H9 (cell line): ENCODE results near the gene ATXN3L. TPM values are rescaled to one million over a fixed set of nuclear protein-coding genes. Genes with fewer than 3 reads are reported as not detected.

Experiments
- DNase-seq: peaks from one replicate; pipeline ENCODE4 v3.0.0-alpha.2; 2017
- H2AFZ ChIP-seq: one replicate; pipeline ENCODE4 v1.6.1; 2013; ENCODE audit warnings: mild to moderate bottlenecking, low read length, control low read depth, moderate library complexity
- H2AK5ac ChIP-seq: 2 replicates; pipeline ENCODE4 v1.6.1; 2013; ENCODE audit warnings: low read length, control low read depth, mixed read lengths; ENCODE audit not compliant: insufficient read length
- H2BK120ac ChIP-seq: one replicate; pipeline ENCODE4 v1.6.1; 2013; ENCODE audit warnings: low read depth, mild to moderate bottlenecking, low read length, control low read depth, inconsistent platforms; ENCODE audit not compliant: poor library complexity, severe bottlenecking
- H2BK12ac ChIP-seq: 2 replicates; pipeline ENCODE4 v1.6.1; 2013; ENCODE audit warnings: low read length, control low read depth, mixed read lengths, low read depth; ENCODE audit not compliant: insufficient read length
- H2BK15ac ChIP-seq: 2 replicates; pipeline ENCODE4 v1.6.1; 2013; ENCODE audit warnings: low read depth, low read length, control low read depth
- H2BK20ac ChIP-seq: one replicate; pipeline ENCODE4 v1.6.1; 2013; ENCODE audit warnings: low read depth, mild to moderate bottlenecking, low read length, control low read depth, inconsistent platforms; ENCODE audit not compliant: poor library complexity, severe bottlenecking
- H2BK5ac ChIP-seq: 2 replicates; pipeline ENCODE4 v1.6.1; 2013; ENCODE audit warnings: low read length, control low read depth, mixed read lengths; ENCODE audit not compliant: insufficient read length
- H3K14ac ChIP-seq: 2 replicates; pipeline ENCODE4 v1.6.1; 2013; ENCODE audit warnings: low read length, control low read depth; ENCODE audit not compliant: insufficient read depth
- H3K18ac ChIP-seq: 2 replicates; pipeline ENCODE4 v1.6.1; 2013; ENCODE audit warnings: low read depth, mild to moderate bottlenecking, mixed read lengths, low read length, control low read depth; ENCODE audit not compliant: insufficient read length
- H3K23ac ChIP-seq: 2 replicates; pipeline ENCODE4 v1.6.1; 2013; ENCODE audit warnings: low read length, control low read depth, mixed read lengths, low read depth; ENCODE audit not compliant: insufficient read length
- H3K23me2 ChIP-seq: 2 replicates; pipeline ENCODE4 v1.6.1; 2013; ENCODE audit warnings: low read depth, mild to moderate bottlenecking, mixed read lengths, low read length, control low read depth; ENCODE audit not compliant: insufficient read length, poor library complexity, severe bottlenecking
- H3K27ac ChIP-seq: 2 replicates; pipeline ENCODE4 v1.5.1; 2013; ENCODE audit warnings: low read length, control low read depth, mixed read lengths, low read depth; ENCODE audit not compliant: insufficient read length
- H3K27me3 ChIP-seq: 2 replicates; pipeline ENCODE4 v1.6.1; 2013; ENCODE audit warnings: low read length, control low read depth, inconsistent platforms; ENCODE audit not compliant: insufficient read depth
- H3K4ac ChIP-seq: 2 replicates; pipeline ENCODE4 v1.6.1; 2013; ENCODE audit warnings: low read depth, mild to moderate bottlenecking, control low read depth, inconsistent platforms, low read length, moderate library complexity
- H3K4me1 ChIP-seq: 2 replicates; pipeline ENCODE4 v1.6.1; 2013; ENCODE audit warnings: low read length, control low read depth, inconsistent platforms; ENCODE audit not compliant: insufficient read depth
- H3K4me2 ChIP-seq: 2 replicates; pipeline ENCODE4 v1.6.1; 2013; ENCODE audit warnings: low read length, control low read depth, mixed read lengths; ENCODE audit not compliant: insufficient read length, insufficient read depth
- H3K56ac ChIP-seq: 2 replicates; pipeline ENCODE4 v1.6.1; 2013; ENCODE audit warnings: low read depth, mild to moderate bottlenecking, mixed read lengths, low read length, control low read depth; ENCODE audit not compliant: insufficient read length
- H3K79me1 ChIP-seq: 2 replicates; pipeline ENCODE4 v1.6.1; 2013; ENCODE audit warnings: low read depth, mild to moderate bottlenecking, moderate library complexity, low read length, control low read depth, inconsistent platforms; ENCODE audit not compliant: insufficient read depth, poor library complexity, severe bottlenecking
- H3K79me2 ChIP-seq: 2 replicates; pipeline ENCODE4 v1.6.1; 2013; ENCODE audit warnings: low read length, control low read depth, inconsistent platforms; ENCODE audit not compliant: insufficient read depth
- H3K9ac ChIP-seq: 2 replicates; pipeline ENCODE4 v1.6.1; 2013; ENCODE audit warnings: low read length, control low read depth, mixed read lengths; ENCODE audit not compliant: insufficient read length; ENCODE audit errors: extremely low read depth
- H3K9me3 ChIP-seq: one replicate; pipeline ENCODE4 v1.6.1; 2013; ENCODE audit warnings: low read depth, low read length, inconsistent platforms; ENCODE audit not compliant: control insufficient read depth
- H3T11ph ChIP-seq: one replicate; pipeline ENCODE4 v1.6.1; 2013; ENCODE audit warnings: mild to moderate bottlenecking, low read length, control low read depth, inconsistent platforms
- H4K20me1 ChIP-seq: one replicate; pipeline ENCODE4 v1.6.1; 2013; ENCODE audit not compliant: control insufficient read depth, insufficient read length, insufficient read depth
- H4K5ac ChIP-seq: 2 replicates; pipeline ENCODE4 v1.6.1; 2013; ENCODE audit warnings: low read depth, mild to moderate bottlenecking, mixed read lengths, low read length, control low read depth; ENCODE audit not compliant: insufficient read length
- H4K8ac ChIP-seq: replicated peaks from 2 replicates; pipeline ENCODE4 v1.6.1; 2013; ENCODE audit warnings: low read length, control low read depth, mixed read lengths, low read depth; ENCODE audit not compliant: insufficient read length
- H4K91ac ChIP-seq: 2 replicates; pipeline ENCODE4 v1.6.1; 2013; ENCODE audit warnings: low read depth, mild to moderate bottlenecking, moderate library complexity, mixed read lengths, low read length, control low read depth; ENCODE audit not compliant: insufficient read length
- H3K27ac Mint-ChIP-seq, 3 experiments: 2 replicates in 2 of 3; 3 replicates in 1 of 3; pipeline ENCODE4 v1.8.0; 2020 to 2021; ENCODE audit warnings: mixed read lengths in 3 of 3, mild to moderate bottlenecking in 1 of 3, moderate library complexity in 1 of 3
- H3K27me3 Mint-ChIP-seq: 2 replicates; pipeline ENCODE4 v1.8.0; 2021; ENCODE audit warnings: low read depth, mild to moderate bottlenecking, moderate library complexity, mixed read lengths
- H3K36me3 Mint-ChIP-seq, 3 experiments: 2 replicates in 2 of 3; 3 replicates in 1 of 3; pipeline ENCODE4 v1.8.0; 2020 to 2021; ENCODE audit warnings: low read depth in 3 of 3, mixed read lengths in 3 of 3; ENCODE audit not compliant: insufficient read depth in 1 of 3
- H3K4me1 Mint-ChIP-seq, 2 experiments: 2 replicates each; pipeline ENCODE4 v1.8.0; 2020; ENCODE audit warnings: mixed read lengths in 2 of 2
- H3K4me3 Mint-ChIP-seq, 2 experiments: 2 replicates in 1 of 2; 3 replicates in 1 of 2; pipeline ENCODE4 v1.8.0; 2020 to 2021; ENCODE audit warnings: mild to moderate bottlenecking in 2 of 2, mixed read lengths in 2 of 2, moderate library complexity in 1 of 2
- H3K9me3 Mint-ChIP-seq, 2 experiments: 2 replicates in 1 of 2; 3 replicates in 1 of 2; pipeline ENCODE4 v1.8.0; 2020; ENCODE audit warnings: mild to moderate bottlenecking in 2 of 2, mixed read lengths in 2 of 2, moderate library complexity in 1 of 2
- WGBS: extraction: QIAGEN DNeasy Blood & Tissue Kit; methylation state at CpG from one replicate; pipeline ENCODE4 v1.1.7; 2013; ENCODE audit warnings: missing lambda C conversion rate, low lambda C conversion rate, mixed read lengths; ENCODE audit not compliant: insufficient read length; ENCODE audit errors: extremely low coverage; 5-methylcytosine and 5-hydroxymethylcytosine counted together
- total RNA-seq: library from RNA; stranded (reverse); gene quantifications from 2 replicates; pipeline ENCODE4 v1.2.1, GENCODE V29; 2021
- TF ChIP-seq, protein P1 (sequence below): fragments of 200-600 bp; sonication (generic); conservative IDR thresholded peaks from 3 replicates; pipeline ENCODE4 v1.8.0; 2021; ENCODE audit warnings: antibody characterized with exemption, mild to moderate bottlenecking

ATXN3L gene
- total RNA-seq, 1 experiment from 2014 or later = not detected

DNA sequence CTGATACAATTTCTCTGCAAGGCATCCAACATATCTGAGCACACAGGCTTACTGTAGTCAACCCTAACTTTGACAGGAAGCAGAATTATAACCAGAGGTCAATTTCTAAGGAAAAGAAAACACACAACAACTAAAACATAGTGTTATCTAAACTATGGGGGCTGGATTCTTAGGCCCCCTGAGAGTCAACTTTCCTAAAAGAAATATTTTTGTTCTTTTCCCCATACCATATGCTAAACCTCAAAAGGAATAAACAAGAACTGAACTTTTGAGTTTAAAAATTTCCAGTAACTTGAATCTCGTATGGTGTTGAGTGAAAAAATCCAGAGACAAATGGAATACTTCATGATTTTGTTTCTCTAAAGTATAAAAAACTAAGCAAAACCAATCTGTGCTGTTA lies 42.9 kb downstream of the ATXN3L start:
- no peak for DNase-seq
- no peak overlapping the region for H4K91ac ChIP-seq
- no peak overlapping the region for H3K4me3 Mint-ChIP-seq
- H4K20me1 ChIP-seq = no peaks in the 10 kb centered on the region
- H3K4me2 ChIP-seq = no peak overlapping the region
- no peak overlapping the region for H2AFZ ChIP-seq
- no peaks in the 10 kb centered on the region for H3K27me3 ChIP-seq
- peaks cover 57 to 60% of the 10 kb centered on the region in 2 experiments for H3K9me3 Mint-ChIP-seq
- TF ChIP-seq, protein P1, sequence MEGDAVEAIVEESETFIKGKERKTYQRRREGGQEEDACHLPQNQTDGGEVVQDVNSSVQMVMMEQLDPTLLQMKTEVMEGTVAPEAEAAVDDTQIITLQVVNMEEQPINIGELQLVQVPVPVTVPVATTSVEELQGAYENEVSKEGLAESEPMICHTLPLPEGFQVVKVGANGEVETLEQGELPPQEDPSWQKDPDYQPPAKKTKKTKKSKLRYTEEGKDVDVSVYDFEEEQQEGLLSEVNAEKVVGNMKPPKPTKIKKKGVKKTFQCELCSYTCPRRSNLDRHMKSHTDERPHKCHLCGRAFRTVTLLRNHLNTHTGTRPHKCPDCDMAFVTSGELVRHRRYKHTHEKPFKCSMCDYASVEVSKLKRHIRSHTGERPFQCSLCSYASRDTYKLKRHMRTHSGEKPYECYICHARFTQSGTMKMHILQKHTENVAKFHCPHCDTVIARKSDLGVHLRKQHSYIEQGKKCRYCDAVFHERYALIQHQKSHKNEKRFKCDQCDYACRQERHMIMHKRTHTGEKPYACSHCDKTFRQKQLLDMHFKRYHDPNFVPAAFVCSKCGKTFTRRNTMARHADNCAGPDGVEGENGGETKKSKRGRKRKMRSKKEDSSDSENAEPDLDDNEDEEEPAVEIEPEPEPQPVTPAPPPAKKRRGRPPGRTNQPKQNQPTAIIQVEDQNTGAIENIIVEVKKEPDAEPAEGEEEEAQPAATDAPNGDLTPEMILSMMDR = no peak
- H3K4me1 Mint-ChIP-seq = peaks cover under 1% of the 10 kb centered on the region in 2 experiments; a peak in 2 of 4 replicates
- no peak overlapping the region for H3K4ac ChIP-seq
- no peak overlapping the region for H3K23ac ChIP-seq
- H3K9me3 ChIP-seq = peaks cover 5% of the 10 kb centered on the region
- H3K27me3 Mint-ChIP-seq = no peaks in the 10 kb centered on the region
- H2AK5ac ChIP-seq = no peak overlapping the region
- no peak overlapping the region for H3K56ac ChIP-seq
- no peaks in the 10 kb centered on the region for H3K79me1 ChIP-seq
- WGBS = no CpG with 5 or more reads among the region's 1 CpG
- H2BK120ac ChIP-seq = no peak overlapping the region
- H3T11ph ChIP-seq = no peak overlapping the region
- H2BK20ac ChIP-seq = no peak overlapping the region
- H4K5ac ChIP-seq = no peak overlapping the region
- H3K23me2 ChIP-seq = no peaks in the 10 kb centered on the region
- no peak overlapping the region for H3K27ac ChIP-seq
- no peak overlapping the region for H3K18ac ChIP-seq
- H3K14ac ChIP-seq = no peak overlapping the region
- no peak overlapping the region for H2BK15ac ChIP-seq
- no peaks in the 10 kb centered on the region for H3K4me1 ChIP-seq
- peaks cover 1 to 15% (median 3%) of the 10 kb centered on the region in 3 experiments for H3K36me3 Mint-ChIP-seq
- no peak overlapping the region for H2BK5ac ChIP-seq
- no peak overlapping the region for H4K8ac ChIP-seq
- H3K27ac Mint-ChIP-seq = no peak overlapping the region
- H3K79me2 ChIP-seq = no peaks in the 10 kb centered on the region
- H2BK12ac ChIP-seq = no peak overlapping the region
- no peak overlapping the region for H3K9ac ChIP-seq
